ENCODE results near the gene PUM1.

- TF ChIP-seq POLR2A (IDR thresholded peaks at IDR 0.05) (no peak), POLR2AphosphoS5 (IDR thresholded peaks at IDR 0.05) (no peak)
These were observed 167.3 kb downstream of the PUM1 start for GRCh38 chr1:30898031-30898815.
